Upper lobe of right lung (tissue), 1 donor: Measurements from ENCODE around the gene GPC5. TPM values are rescaled to one million over a fixed set of nuclear protein-coding genes. Genes with fewer than 3 reads are reported as not detected.

Source experiments
- ATAC-seq: fragments of 200-7000 bp; cut with Tn5 transposase; one replicate; pipeline ENCODE4 v1.9.1; 2020; ENCODE audit warnings: mild to moderate bottlenecking, moderate library complexity
- DNase-seq: peaks from one replicate; pipeline ENCODE4 v3.0.0-alpha.2; 2020
- H3K27ac ChIP-seq: fragments of 200-600 bp; one replicate; pipeline ENCODE4 v1.8.0; 2022
- H3K27me3 ChIP-seq: fragments of 200-600 bp; one replicate; pipeline ENCODE4 v1.8.0; 2022; ENCODE audit warnings: mild to moderate bottlenecking
- H3K36me3 ChIP-seq: fragments of 200-600 bp; one replicate; pipeline ENCODE4 v1.8.0; 2022
- H3K4me1 ChIP-seq: fragments of 200-600 bp; one replicate; pipeline ENCODE4 v1.8.0; 2022
- H3K4me3 ChIP-seq: fragments of 200-600 bp; one replicate; pipeline ENCODE4 v1.8.0; 2022; ENCODE audit warnings: mild to moderate bottlenecking
- H3K9me3 ChIP-seq: fragments of 200-600 bp; one replicate; pipeline ENCODE4 v1.8.0; 2022
- intact Hi-C: fragments of 100-400 bp; cut with DNase I; formaldehyde crosslinking; loops from one replicate; pipeline ENCODE4 v1.11.0; 2022
- total RNA-seq: library from RNA; stranded (reverse); fragmentation: NEBNext Ultra II Directional; extraction: Animal tissue kit (Norgen Biotek cat#: 25700); gene quantifications from one replicate; pipeline ENCODE4 v1.2.1, GENCODE V29; 2021
- TF ChIP-seq, protein P1 (sequence below): fragments of 200-600 bp; IDR thresholded peaks from one replicate; pipeline ENCODE4 v1.8.0; 2022; ENCODE audit warnings: antibody characterized with exemption
- donor health status: DM: no; HTN: yes; CAD: no; lungs with severe emphysema.

Gene GPC5
- total RNA-seq, 1 donor from 2014 or later: 8.1 TPM

GRCh38 chr13:92365904-92366303 is 967.5 kb downstream of the GPC5 start:
- no peak for DNase-seq
- TF ChIP-seq, protein P1, sequence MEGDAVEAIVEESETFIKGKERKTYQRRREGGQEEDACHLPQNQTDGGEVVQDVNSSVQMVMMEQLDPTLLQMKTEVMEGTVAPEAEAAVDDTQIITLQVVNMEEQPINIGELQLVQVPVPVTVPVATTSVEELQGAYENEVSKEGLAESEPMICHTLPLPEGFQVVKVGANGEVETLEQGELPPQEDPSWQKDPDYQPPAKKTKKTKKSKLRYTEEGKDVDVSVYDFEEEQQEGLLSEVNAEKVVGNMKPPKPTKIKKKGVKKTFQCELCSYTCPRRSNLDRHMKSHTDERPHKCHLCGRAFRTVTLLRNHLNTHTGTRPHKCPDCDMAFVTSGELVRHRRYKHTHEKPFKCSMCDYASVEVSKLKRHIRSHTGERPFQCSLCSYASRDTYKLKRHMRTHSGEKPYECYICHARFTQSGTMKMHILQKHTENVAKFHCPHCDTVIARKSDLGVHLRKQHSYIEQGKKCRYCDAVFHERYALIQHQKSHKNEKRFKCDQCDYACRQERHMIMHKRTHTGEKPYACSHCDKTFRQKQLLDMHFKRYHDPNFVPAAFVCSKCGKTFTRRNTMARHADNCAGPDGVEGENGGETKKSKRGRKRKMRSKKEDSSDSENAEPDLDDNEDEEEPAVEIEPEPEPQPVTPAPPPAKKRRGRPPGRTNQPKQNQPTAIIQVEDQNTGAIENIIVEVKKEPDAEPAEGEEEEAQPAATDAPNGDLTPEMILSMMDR: no peak
- Histone ChIP-seq H3K4me1 (no peaks in the 10 kb centered on the region), H3K36me3 (no peaks in the 10 kb centered on the region), H3K27ac (no peak overlapping the region), H3K9me3 (no peaks in the 10 kb centered on the region), H3K27me3 (no peaks in the 10 kb centered on the region), H3K4me3 (no peak overlapping the region)
- intact Hi-C loops: no loop called here
- ATAC-seq: no peak

DNA sequence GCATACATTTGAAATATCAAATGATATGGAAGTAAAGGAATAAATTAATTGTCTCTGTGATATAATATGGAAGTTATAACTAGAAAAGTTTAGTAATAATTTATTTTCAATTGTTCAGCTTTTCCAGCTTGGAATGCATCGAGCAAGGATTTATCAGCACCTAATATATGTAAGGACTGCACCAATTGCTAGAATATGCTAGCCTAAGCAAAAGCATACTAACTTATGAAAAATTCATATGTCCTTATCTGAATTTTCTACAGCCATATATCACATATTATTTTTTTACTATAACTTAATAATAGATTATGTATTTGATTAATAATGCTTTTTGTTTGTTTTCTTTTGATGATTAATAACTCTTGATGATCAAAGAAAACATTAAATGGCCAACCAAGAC is 979.0 kb downstream of the GPC5 start:
- H3K27me3 ChIP-seq: no peaks in the 10 kb centered on the region
- H3K4me1 ChIP-seq: no peaks in the 10 kb centered on the region
- no peak overlapping the region for H3K4me3 ChIP-seq
- no peak for DNase-seq
- peaks cover 5% of the 10 kb centered on the region for H3K9me3 ChIP-seq
- H3K36me3 ChIP-seq: no peaks in the 10 kb centered on the region
- intact Hi-C loops: no loop called here
- no peak for ATAC-seq
- H3K27ac ChIP-seq: no peak overlapping the region
- TF ChIP-seq, protein P1: no peak

GRCh38 chr13:92379371-92379770 is 981.0 kb downstream of the GPC5 start:
- TF ChIP-seq, protein P1: no peak
- H3K27ac ChIP-seq: no peak overlapping the region
- H3K9me3 ChIP-seq: peaks cover 5% of the 10 kb centered on the region
- H3K36me3 ChIP-seq: no peaks in the 10 kb centered on the region
- H3K4me1 ChIP-seq: no peaks in the 10 kb centered on the region
- intact Hi-C loops: no loop called here
- no peak for DNase-seq
- H3K27me3 ChIP-seq: no peaks in the 10 kb centered on the region
- no peak for ATAC-seq
- no peak overlapping the region for H3K4me3 ChIP-seq

GRCh38 chr13:92384410-92384809 is 986.0 kb downstream of the GPC5 start:
- intact Hi-C loops: no loop called here
- TF ChIP-seq, protein P1: no peak
- DNase-seq: no peak
- no peak overlapping the region for H3K27ac ChIP-seq
- ATAC-seq: no peak
- H3K4me1 ChIP-seq: no peaks in the 10 kb centered on the region
- H3K4me3 ChIP-seq: no peak overlapping the region
- H3K27me3 ChIP-seq: no peaks in the 10 kb centered on the region
- no peaks in the 10 kb centered on the region for H3K9me3 ChIP-seq
- no peaks in the 10 kb centered on the region for H3K36me3 ChIP-seq

GRCh38 chr13:92387245-92387644 is 988.8 kb downstream of the GPC5 start:
- DNase-seq: no peak
- TF ChIP-seq, protein P1: no peak
- Histone ChIP-seq H3K4me1 (no peaks in the 10 kb centered on the region), H3K36me3 (no peaks in the 10 kb centered on the region), H3K9me3 (no peaks in the 10 kb centered on the region), H3K4me3 (no peak overlapping the region), H3K27me3 (no peaks in the 10 kb centered on the region), H3K27ac (no peak overlapping the region)
- intact Hi-C loops: no loop called here
- ATAC-seq: no peak

DNA sequence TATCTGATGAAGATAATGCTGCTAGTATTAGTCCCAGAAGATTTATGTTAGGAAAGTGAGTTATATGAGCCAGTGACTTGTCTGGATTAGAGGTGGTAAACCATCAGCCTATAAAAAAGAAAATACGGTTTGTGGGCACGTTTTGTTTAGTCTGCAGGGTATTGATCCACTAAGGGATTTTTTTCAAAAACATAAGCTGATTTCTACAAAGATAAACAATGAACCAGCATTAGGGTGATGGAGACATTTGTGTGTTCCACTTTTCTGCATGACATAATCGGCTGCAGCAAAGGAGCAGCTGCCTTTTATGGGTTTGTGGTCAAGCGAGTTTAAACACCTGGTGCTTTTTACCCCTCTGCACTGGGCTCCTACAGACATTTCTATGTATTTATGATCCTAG is 991.8 kb downstream of the GPC5 start:
- H3K27ac ChIP-seq: no peak overlapping the region
- TF ChIP-seq, protein P1: no peak
- H3K27me3 ChIP-seq: no peaks in the 10 kb centered on the region
- no peaks in the 10 kb centered on the region for H3K36me3 ChIP-seq
- H3K4me3 ChIP-seq: no peak overlapping the region
- ATAC-seq (no peak), DNase-seq (no peak)
- intact Hi-C loops: no loop called here
- H3K4me1 ChIP-seq: no peaks in the 10 kb centered on the region
- H3K9me3 ChIP-seq: no peaks in the 10 kb centered on the region
